Ectodermal cell (in vitro differentiated cells): ENCODE results near the gene GRAMD1A.

ENCODE experiments used
- H3K27ac ChIP-seq: 2 replicates; pipeline ENCODE4 v1.7.0; 2013; ENCODE audit warnings: mild to moderate bottlenecking, low read depth, low read length; ENCODE audit not compliant: insufficient read depth, poor library complexity, severe bottlenecking
- H3K27me3 ChIP-seq: 2 replicates; pipeline ENCODE4 v1.7.0; 2013; ENCODE audit warnings: mild to moderate bottlenecking, low read length; ENCODE audit not compliant: insufficient read depth, control insufficient read depth, poor library complexity, severe bottlenecking
- H3K36me3 ChIP-seq: one replicate; pipeline ENCODE4 v1.7.0; 2013; ENCODE audit warnings: low read length; ENCODE audit not compliant: control insufficient read depth, insufficient read depth
- H3K4me1 ChIP-seq: one replicate; pipeline ENCODE4 v1.7.0; 2013; ENCODE audit warnings: low read length; ENCODE audit not compliant: control insufficient read depth, insufficient read depth
- H3K4me3 ChIP-seq: 2 replicates; pipeline ENCODE4 v1.7.0; 2013; ENCODE audit warnings: low read depth, low read length, control low read depth; ENCODE audit not compliant: insufficient read depth
- H3K9me3 ChIP-seq: 2 replicates; pipeline ENCODE4 v1.7.0; 2013; ENCODE audit warnings: mild to moderate bottlenecking, low read length, moderate library complexity; ENCODE audit not compliant: control insufficient read depth
- WGBS, 2 experiments: methylation state at CpG; one replicate each; pipeline ENCODE4 v1.1.7; 2013; ENCODE audit warnings: missing lambda C conversion rate in 2 of 2; 5-methylcytosine and 5-hydroxymethylcytosine counted together

Gene GRAMD1A

GRCh38 chr19:35037716-35038622 lies 37.8 kb downstream of the GRAMD1A start:
- Histone ChIP-seq H3K36me3 (no peaks in the 10 kb centered on the region), H3K4me3 (no peak overlapping the region), H3K9me3 (no peaks in the 10 kb centered on the region), H3K4me1 (peaks cover 19% of the 10 kb centered on the region), H3K27me3 (no peaks in the 10 kb centered on the region), H3K27ac (no peak overlapping the region)
- WGBS, 2 experiments: 94 to 95% methylated on average over 13 of the region's 13 CpGs

- Histone ChIP-seq H3K36me3 (no peaks in the 10 kb centered on the region), H3K4me1 (peaks cover 19% of the 10 kb centered on the region), H3K27ac (no peak overlapping the region), H3K27me3 (no peaks in the 10 kb centered on the region), H3K4me3 (no peak overlapping the region), H3K9me3 (no peaks in the 10 kb centered on the region)
- 89 to 90% methylated on average over 17 of the region's 17 CpGs for WGBS, 2 experiments
Measured at GRCh38 chr19:35038623-35039512, 38.7 kb downstream of the GRAMD1A start.

- Histone ChIP-seq H3K9me3 (no peaks in the 10 kb centered on the region), H3K27me3 (no peaks in the 10 kb centered on the region), H3K27ac (no peak overlapping the region), H3K36me3 (no peaks in the 10 kb centered on the region), H3K4me3 (no peak overlapping the region), H3K4me1 (peaks cover 19% of the 10 kb centered on the region)
- 90% methylated on average over 39 of the region's 39 CpGs for WGBS, 2 experiments
Measured at GRCh38 chr19:35039881-35040825, 40.0 kb downstream of the GRAMD1A start.

GRCh38 chr19:35040826-35041547 lies 40.9 kb downstream of the GRAMD1A start:
- H3K4me3 ChIP-seq: no peak overlapping the region
- WGBS, 2 experiments: 36 to 41% methylated on average over 36 of the region's 36 CpGs
- H3K36me3 ChIP-seq: no peaks in the 10 kb centered on the region
- H3K27me3 ChIP-seq: no peaks in the 10 kb centered on the region
- peaks cover 19% of the 10 kb centered on the region for H3K4me1 ChIP-seq
- no peak overlapping the region for H3K27ac ChIP-seq
- H3K9me3 ChIP-seq: no peaks in the 10 kb centered on the region

- Histone ChIP-seq H3K4me1 (peaks cover 19% of the 10 kb centered on the region), H3K4me3 (no peak within 1 kb of the TSS), H3K36me3 (no peaks in the 10 kb centered on the region), H3K27ac (no peak within 1 kb of the TSS), H3K27me3 (no peaks in the 10 kb centered on the region), H3K9me3 (no peaks in the 10 kb centered on the region)
- 26 to 35% methylated on average over 17 to 18 of the region's 19 CpGs for WGBS, 2 experiments
Measured at GRCh38 chr19:35041548-35042055, 41.5 kb downstream of the GRAMD1A start, which contains the start of gene HPN. TSS of gene HPN (plus strand) at chr19:35041721. CDS start at chr19:35042507, 786 bp downstream.

GRCh38 chr19:35042056-35042730 lies 42.1 kb downstream of the GRAMD1A start:
- Histone ChIP-seq H3K27me3 (no peaks in the 10 kb centered on the region), H3K27ac (no peak overlapping the region), H3K4me3 (no peak overlapping the region), H3K9me3 (no peaks in the 10 kb centered on the region), H3K4me1 (peaks cover 19% of the 10 kb centered on the region), H3K36me3 (no peaks in the 10 kb centered on the region)
- WGBS, 2 experiments: 90% methylated on average over 14 of the region's 14 CpGs

- Histone ChIP-seq H3K4me1 (peaks cover 19% of the 10 kb centered on the region), H3K27ac (no peak overlapping the region), H3K9me3 (no peaks in the 10 kb centered on the region), H3K4me3 (no peak overlapping the region), H3K27me3 (no peaks in the 10 kb centered on the region), H3K36me3 (no peaks in the 10 kb centered on the region)
- WGBS, 2 experiments: 86 to 87% methylated on average over 14 of the region's 14 CpGs
Measured at GRCh38 chr19:35042954-35043604, 43.0 kb downstream of the GRAMD1A start.

GRCh38 chr19:35043906-35044305 lies 43.8 kb downstream of the GRAMD1A start:
- Histone ChIP-seq H3K4me1 (peaks cover 19% of the 10 kb centered on the region), H3K4me3 (no peak overlapping the region), H3K9me3 (no peaks in the 10 kb centered on the region), H3K27me3 (no peaks in the 10 kb centered on the region), H3K27ac (no peak overlapping the region), H3K36me3 (no peaks in the 10 kb centered on the region)
- 85 to 92% methylated on average over 14 of the region's 14 CpGs for WGBS, 2 experiments
